SIG-M5 treated with dmso at 0.1 percent for 504 hours (cell line): ENCODE measurements around the gene SLC17A5.
"Not testable (repeated sequence)": the region's sequence is repeated elsewhere in the genome, so short reads cannot be mapped to it uniquely, and the experiment has no call there.

Source experiments
- DNase-seq: peaks from one replicate; lab custom pipeline; 2025; ENCODE audit not compliant: unreplicated experiment; lab: John Stamatoyannopoulos, UW

Gene SLC17A5, protein sequence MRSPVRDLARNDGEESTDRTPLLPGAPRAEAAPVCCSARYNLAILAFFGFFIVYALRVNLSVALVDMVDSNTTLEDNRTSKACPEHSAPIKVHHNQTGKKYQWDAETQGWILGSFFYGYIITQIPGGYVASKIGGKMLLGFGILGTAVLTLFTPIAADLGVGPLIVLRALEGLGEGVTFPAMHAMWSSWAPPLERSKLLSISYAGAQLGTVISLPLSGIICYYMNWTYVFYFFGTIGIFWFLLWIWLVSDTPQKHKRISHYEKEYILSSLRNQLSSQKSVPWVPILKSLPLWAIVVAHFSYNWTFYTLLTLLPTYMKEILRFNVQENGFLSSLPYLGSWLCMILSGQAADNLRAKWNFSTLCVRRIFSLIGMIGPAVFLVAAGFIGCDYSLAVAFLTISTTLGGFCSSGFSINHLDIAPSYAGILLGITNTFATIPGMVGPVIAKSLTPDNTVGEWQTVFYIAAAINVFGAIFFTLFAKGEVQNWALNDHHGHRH

DNA sequence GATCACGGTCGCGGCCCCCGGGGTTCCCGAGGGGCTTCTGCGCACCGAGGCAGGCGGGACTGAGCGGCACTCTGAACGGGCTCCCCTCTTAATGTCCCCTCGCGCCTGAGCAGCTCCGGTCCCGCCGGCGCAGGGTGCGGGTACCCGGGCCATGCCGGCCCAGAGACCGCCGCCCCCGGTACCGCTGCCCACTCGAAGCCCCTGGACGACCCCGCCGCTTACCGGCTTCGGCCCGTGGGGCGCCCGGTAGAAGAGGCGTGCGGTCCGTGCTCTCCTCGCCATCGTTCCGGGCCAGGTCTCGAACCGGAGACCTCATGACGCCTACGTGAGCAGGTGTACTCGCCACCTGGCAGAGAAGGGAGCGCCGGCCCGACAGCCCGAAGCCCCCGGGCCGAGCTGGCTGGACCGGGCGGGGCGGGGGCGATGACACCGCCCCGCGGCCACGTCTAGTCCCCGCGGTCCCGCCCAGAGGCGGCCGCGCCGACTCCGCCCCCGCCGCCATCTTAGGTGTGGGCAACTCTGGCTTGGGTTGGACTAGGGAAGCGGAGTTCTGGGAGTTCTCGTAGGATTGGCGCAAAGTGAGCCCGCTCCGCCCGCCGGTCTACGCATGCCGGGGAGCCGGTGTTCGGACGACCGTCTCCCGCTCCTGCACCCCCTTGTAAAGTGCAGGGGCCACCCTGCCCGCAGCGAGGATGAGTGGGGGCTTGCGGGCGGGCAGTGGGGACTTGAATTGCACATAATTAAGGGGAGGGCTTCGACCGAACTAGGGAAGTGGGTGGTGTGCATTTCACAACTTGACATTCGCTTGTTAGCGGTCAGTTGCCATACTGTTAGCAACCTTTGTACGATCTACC, at the start of gene SLC17A5:
Gene SLC17A5, minus strand, starts transcription at position 422 of the 854 bp plus-strand sequence. Its CDS starts 106 bp downstream, at position 316.
- DNase-seq, result peak; percentile 98

DNA sequence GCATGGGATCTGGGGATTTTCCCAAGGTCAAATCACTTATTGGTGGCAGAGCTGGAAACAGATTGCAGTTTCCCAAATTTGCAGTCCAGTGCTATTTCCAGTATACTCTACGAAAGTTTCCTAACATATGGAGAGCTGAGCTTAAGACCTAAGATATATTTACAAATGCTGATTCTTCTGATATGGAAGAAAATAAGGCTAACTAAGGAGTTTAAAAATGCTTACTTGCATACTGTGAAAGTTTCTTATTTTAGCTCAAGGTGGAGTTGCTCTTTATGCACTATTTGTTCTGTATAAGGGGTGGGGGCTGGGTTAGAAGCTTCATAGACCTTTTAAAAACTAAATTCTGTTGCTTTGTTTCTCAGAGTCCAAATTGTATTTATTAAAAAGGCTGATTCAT, 49.7 kb upstream of the SLC17A5 start:
- DNase-seq, result no peak

DNA sequence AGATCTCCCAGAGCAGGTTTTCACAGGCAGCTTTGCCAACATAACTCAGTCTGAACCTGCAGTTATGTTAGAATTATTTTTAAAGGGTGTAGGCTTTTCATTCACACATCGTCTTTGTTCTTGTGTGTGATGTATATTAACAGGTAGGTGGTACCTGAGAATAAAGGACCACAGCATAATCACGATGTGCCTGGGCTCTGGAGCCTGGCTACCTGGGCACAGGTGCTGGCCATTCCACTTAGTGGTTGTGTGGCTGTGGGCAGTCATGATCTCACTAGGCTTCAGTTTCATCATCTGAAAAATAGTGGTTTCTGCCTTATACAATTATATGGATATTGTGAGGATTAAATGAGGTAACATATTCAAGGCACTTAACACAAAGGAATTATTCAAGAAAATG, 48.7 kb upstream of the SLC17A5 start:
- DNase-seq, result no peak

DNA sequence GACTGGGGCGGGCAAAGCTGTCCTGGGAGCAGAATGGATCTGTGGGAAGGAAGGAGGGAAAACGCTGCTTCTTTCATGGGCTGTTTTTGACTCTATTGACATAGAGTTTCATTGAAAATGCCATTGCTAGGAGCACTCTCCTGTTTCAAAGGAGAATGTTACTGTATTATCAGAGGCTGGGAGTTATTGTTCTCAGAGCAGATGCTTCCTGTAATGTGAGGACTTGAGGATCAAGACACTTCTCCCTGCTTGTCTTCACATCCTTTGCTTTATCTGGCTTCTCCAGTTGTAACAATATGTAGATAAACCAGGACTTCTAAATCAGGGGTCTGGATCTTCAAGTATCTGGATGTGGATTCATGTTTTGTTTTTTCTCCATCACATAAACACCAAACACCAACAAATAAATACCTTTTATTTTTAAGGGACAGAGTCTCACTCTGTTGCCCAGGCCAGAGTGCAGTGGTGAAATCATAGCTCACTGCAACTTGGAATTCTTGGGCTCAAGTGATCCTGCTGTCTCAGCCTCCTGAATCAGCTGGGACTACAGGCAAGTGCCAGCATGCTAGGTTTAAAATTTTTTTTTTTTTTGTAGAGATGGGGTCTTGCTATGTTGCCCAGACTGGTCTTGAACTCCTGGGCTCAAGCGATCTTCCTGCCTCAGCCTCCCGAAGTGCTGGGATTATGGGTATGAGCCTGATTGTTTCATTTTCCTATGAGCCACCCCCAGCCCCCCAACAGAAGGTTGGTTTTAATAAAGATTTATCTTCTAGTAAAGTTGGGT, 46.1 kb upstream of the SLC17A5 start:
- DNase-seq, result no peak

DNA sequence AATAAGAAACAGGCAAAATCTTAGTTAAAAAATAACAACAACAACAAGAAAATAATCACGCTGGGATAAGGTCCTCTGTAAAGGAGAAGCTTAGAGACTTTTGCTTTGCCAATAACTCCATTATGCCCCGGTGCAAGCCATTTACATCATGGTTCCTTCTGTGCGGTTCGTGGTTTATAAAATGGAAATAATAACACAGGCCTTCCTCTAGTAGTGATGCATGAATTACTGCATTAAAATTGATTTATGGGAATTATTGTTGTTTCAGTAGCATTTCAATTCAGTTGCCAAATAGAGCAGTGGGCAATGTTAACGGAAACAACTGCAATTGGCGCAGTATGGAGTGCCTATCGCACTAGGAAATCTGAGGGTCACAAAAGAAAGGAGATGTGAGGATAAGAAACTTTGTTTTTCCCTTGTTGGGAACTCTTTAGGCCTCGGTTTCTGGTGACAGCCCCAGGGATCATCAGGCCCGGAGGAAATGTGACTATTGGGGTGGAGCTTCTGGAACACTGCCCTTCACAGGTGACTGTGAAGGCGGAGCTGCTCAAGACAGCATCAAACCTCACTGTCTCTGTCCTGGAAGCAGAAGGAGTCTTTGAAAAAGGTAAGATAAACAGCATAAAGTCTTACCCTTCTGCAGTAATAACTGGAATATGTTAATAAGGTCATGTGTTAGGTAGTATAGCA, 43.3 kb upstream of the SLC17A5 start:
- DNase-seq, result no peak

DNA sequence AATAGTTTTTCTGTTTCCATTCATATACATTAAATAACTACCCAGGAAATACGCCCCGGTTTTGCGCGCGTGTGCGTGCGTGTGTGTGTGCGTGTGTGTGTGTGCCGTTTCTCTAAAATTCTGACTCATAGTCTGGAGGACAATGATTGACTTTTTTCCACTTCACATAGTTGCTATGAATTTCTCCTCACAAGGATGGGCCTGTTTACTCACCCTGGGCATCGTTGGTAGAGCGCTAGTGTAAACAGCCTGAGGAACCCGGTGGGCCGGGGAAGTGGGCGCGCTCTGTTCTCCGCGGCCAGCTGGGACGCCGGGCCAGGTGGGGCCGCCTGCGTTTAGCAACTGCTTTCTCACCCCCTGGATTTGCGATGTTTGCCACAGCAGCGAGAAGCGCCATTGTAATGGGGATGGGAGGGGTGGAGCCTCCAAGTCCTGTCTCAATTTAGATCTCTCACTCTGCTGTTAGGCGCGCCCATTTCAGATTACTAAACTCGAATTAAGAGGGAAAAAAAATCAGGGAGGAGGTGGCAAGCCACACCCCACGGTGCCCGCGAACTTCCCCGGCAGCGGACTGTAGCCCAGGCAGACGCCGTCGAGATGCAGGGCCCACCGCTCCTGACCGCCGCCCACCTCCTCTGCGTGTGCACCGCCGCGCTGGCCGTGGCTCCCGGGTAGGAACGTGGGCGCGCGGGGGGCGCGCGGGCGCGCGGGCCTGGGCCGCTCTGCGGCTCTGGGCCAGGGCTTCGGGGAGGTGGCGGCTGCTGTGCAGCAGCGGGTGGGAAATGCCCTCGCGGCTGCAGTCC, 42.0 kb upstream of the SLC17A5 start, which contains the start of gene CD109:
Gene CD109, plus strand, starts transcription at position 585 of the 803 bp plus-strand sequence. Its CDS starts 13 bp downstream, at position 598.
- DNase-seq, result peak; percentile 34

DNA sequence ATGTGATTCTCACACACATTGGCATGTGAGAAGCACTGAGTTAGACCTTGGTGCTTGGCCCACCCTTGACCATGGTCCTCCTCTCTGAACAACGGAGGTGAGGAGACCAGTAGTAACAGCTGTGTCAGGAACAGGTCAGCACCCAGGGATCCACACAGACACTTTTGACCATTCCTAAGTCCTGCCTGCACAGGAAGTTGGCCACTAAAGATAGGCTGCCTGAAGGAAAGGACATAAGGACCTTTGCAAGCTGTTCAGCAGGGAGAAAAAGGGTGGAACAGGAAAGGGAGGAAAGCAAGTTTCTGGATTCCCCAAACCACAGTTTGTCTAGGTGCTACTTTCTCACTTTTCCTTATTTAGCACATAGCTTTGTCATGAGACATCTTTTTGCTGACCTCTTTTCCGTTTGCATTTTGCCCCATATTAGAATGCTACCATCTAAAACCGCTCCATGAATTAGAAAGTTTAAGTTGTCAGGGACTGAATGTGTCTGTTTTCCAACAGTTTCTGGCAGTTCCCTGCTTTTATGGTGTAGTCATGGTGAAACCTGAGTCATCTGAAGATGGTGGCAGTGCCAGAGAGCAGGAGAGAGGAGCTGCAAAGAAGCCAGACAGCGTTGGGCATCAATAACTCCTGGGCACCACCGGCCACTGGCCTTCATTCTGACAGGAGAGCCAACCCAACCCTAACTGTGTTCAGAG, 41.1 kb upstream of the SLC17A5 start:
- DNase-seq, result no peak

DNA sequence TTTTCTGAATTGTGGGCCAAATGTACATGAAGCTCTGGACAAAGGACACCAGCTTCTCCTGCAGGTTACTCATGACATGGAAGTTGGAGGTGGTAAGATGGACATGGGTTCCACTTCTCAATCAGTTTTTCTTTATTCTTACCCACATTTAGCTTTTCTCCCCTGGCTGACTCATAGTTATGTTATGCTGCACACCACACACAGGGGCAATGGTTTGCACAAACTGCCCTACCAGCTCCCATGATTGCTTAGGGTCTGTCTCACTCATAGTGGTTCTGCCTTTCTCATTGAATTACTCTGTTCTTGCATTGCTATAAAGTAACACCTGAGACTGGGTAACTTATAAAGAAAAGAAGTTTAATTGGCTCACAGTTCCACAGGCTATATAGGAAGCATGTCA, 37.7 kb upstream of the SLC17A5 start:
- no peak for DNase-seq

DNA sequence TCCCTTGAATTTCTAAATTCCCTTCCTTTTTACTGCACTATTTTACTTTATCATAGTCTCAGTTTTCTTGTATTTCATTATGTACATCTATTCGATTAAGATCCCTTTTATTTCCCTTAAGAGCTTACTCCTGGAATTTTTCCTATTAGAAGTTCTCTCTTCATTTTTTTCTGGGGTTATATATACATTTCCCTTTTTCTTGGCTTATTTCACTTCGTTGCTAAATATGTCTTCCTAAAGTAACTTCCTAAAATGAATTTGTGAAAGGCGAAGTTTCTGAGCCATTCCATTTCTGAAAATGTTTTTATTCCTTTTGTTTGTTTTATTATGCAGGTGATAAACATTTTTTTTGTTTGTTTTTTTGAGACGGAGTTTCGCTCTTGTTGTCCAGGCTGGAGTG, 36.3 kb upstream of the SLC17A5 start:
- DNase-seq, result no peak

DNA sequence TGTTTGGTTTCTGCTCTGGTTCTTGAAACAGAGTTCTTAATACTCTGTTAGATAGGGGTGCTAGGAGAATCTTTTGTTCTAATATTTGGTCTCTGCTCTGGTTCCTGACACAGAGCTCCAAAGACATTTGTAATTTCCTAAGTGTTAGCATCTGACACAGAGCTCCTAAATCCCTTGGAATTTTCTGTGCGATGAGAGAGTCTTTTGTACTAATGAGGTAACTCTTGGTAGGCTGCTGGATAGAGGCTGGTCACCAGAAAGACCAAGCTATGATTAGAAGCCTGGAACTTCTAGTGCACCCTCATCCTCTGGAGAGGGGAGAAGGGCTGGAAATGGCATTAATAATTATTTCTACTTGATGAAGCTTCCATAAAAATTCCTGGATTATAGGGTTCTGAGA, 34.6 kb upstream of the SLC17A5 start:
- DNase-seq, result no peak

DNA sequence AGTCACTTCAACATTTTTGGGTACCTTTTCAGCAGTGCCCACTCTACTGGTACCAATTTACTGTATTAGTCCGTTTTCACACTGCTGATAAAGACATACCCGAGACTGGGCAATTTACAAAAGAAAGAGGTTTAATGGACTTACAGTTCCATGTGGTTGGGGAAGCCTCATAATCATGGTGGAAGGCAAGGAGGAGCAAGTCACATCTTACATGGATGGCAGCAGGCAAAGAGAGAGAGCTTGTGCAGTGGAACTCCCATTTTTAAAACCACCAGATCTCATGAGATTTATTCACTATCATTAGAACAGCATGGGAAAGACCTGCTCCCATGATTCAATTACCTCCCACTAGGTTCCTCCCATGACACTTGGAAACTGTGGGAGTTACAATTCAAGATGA, 29.8 kb upstream of the SLC17A5 start:
- not testable (repeated sequence) for DNase-seq

DNA sequence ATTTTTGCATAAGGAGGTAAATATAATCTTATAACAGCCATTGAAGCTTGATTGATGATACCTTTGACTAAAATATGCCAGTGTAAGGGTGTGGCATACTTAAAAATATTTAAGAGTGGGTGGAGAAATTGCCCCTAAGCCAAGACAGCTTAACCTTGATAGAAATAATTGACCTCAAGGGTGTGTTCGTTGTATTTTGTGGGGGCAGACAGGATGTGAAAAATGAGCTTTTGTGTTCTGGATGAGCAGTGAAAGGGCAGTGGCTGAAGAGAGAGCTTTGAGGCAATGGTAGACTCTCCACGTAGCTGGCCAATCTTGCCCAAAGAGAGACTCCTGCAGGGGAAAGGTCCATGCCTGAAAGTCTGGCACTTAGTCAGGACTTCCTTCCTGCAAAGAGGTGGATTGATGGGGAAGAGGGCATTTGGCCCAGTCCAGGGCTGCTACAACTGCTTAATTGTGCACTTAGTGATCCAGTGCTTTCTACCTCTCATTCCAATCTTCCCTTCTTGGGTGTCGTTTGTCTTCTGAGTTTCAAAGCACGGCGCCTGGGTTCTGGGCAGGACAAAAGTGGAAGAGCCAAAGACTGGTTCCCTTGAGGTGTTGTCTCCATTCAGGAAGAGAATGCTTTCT, 26.6 kb upstream of the SLC17A5 start:
- DNase-seq, result no peak

DNA sequence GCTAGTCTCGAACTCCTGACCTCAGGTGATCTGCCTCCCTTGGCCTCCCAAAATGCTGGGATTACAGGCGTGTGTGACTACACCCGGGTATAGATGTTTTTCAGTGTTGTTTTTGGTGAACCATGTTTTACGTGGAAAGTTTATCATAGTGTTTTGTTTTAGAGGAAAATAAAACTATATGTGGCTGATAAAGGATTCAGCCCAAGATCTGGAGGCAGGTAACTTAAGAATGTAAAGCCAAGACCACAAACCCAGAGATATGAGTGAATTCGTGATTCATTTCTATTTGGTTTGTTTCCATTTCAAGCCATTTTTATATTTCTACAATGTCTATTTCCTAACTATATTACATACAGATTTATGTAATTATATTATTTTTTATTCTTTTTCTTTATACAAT, 26.1 kb upstream of the SLC17A5 start:
- DNase-seq, result not testable (repeated sequence)

DNA sequence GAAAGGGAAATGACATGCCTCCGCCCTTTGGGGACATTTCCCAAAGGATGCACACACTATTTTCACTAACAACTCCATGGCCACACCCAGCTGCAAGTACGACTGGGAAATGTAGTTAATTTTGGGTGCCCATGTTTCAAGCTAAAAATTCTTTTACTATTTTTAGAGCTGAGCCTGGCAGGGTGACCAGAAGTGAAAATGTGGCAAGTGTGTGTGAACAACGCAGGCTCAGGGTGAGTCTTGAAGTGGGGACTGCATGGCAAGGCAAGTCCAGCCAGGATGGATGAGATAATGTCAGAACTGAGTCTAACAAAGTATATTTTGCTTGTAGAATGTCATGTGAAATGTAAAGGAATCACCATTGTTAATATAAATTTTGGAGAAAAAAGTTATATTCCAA, 25.2 kb upstream of the SLC17A5 start:
- no peak for DNase-seq

DNA sequence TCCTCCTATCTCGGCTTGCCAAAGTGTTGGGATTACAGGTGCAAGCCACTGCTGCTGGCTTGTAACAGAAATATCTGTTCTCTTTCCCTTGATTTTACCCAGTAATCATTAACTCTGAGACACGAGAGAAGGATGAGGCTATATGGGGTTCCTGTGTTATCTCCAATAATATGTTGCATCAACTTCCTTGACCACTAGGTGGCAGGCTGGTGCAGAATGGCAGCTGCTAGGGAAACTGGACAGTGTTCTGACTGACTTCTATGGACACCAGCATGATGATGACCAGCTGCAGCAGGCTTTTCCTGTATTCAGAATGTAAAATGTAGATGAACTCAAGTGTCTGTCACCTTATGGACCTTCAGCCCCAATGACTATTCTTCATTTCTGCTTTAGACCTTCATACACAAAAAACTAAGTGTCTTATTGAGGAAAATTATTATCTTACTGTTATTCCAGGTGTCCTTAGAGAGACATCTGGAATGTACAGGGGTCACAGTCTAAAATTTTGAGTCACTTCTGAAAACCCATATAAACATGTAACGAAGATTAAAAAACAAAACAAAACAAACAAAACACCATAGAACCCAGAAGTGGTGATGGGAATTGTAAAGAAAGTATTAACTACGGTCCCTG, 21.8 kb upstream of the SLC17A5 start:
- peak; percentile 68 for DNase-seq

DNA sequence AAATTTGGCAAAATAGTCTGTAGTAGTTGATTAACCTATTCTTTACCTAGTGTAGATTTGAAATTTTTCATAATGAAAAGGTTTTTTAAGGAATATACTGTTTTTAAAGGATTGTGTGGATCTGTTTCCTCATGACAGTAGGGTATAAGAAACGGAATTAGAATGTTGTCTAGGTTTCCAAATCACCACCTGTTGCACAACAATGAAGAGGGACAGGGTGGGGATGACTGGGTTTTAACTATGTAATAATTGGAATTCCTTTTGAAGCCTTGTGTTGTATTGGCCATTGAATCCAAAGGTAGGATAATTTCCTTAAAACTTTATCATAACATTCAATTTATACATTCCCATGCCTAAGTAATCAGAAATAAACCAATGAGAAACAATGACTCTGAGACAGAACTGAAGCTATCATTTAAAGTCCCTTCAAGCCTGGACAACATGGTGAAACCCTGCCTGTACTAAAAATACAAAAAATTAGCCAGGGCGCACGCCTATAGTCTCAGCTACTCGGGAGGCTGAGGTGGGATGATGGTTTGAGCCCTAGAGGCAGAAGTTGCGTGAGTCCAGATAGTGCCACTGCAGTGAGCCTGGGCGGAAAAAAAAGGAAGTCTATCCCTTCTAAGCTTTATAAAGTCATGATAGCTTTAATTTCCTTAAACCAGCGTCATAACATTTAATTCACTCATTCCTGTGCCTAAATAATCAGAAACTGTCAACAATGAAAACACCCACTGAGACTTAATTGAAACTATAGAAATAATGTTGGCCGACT, 18.3 kb upstream of the SLC17A5 start:
- DNase-seq, result peak; percentile 21

DNA sequence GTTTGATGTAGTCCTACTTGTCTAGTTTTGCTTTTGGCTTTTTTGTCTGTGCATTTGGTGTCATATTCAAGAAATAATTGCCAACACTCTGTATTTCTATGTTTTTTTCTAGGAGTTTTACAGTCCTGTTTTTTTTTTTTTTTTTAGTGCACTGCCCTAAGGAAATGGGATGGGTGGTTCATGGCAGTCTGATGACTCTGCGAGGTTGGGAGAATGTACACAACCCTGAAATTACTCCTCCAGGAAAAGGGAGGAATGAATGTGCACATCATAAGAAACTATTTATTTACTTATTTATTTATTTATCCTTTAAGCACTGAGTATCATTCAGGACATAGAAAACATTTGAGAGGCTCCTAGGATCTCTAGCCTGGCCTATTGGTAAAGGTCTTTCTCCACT, 15.2 kb upstream of the SLC17A5 start:
- DNase-seq, result no peak
